Smooth muscle cell (in vitro differentiated cells): ENCODE data around the gene SNCAIP. TPM values are rescaled to one million over a fixed set of nuclear protein-coding genes. Genes with fewer than 3 reads are reported as not detected.
A peak's percentile ranks its signal among the peaks of the same experiment; 100 is the strongest.

Experiments
- DNase-seq: peaks from one replicate; lab custom pipeline; 2025; ENCODE audit not compliant: unreplicated experiment; lab: John Stamatoyannopoulos, UW
- H2AFZ ChIP-seq: fragments of 200-600 bp; sonication (generic); 2 replicates; pipeline ENCODE4 v1.6.0; 2016; ENCODE audit warnings: antibody characterized with exemption, low read depth, mild to moderate bottlenecking
- H3F3A ChIP-seq: fragments of 200-600 bp; sonication (generic); 2 replicates; pipeline ENCODE4 v1.6.0; 2017; ENCODE audit warnings: antibody characterized with exemption, low read depth
- H3K27ac ChIP-seq: fragments of 200-600 bp; sonication (generic); 2 replicates; pipeline ENCODE4 v1.5.1; 2016; ENCODE audit warnings: low read depth, mild to moderate bottlenecking
- H3K27me3 ChIP-seq: fragments of 200-600 bp; sonication (generic); 2 replicates; pipeline ENCODE4 v1.6.1; 2016; ENCODE audit warnings: low read depth, mild to moderate bottlenecking
- H3K36me3 ChIP-seq: fragments of 200-600 bp; sonication (generic); 2 replicates; pipeline ENCODE4 v1.5.1; 2016; ENCODE audit warnings: low read depth
- H3K4me1 ChIP-seq: fragments of 200-600 bp; sonication (generic); 2 replicates; pipeline ENCODE4 v1.5.1; 2016; ENCODE audit warnings: low read depth
- H3K4me2 ChIP-seq: fragments of 200-600 bp; sonication (generic); 2 replicates; pipeline ENCODE4 v1.6.0; 2016; ENCODE audit warnings: mild to moderate bottlenecking
- H3K4me3 ChIP-seq: fragments of 200-600 bp; sonication (generic); 2 replicates; pipeline ENCODE4 v1.5.1; 2016; ENCODE audit warnings: mild to moderate bottlenecking
- H3K79me2 ChIP-seq: fragments of 200-600 bp; sonication (generic); 2 replicates; pipeline ENCODE4 v1.6.0; 2016; ENCODE audit warnings: low read depth, mild to moderate bottlenecking
- H3K9ac ChIP-seq: fragments of 200-600 bp; sonication (generic); 2 replicates; pipeline ENCODE4 v1.6.0; 2016; ENCODE audit warnings: low read depth
- H3K9me3 ChIP-seq: fragments of 200-600 bp; sonication (generic); replicated peaks from 2 replicates; pipeline ENCODE4 v1.5.1; 2016; ENCODE audit warnings: low read depth
- H4K20me1 ChIP-seq: fragments of 200-600 bp; sonication (generic); 2 replicates; pipeline ENCODE4 v1.6.0; 2016; ENCODE audit warnings: low read depth
- CTCF ChIP-seq: fragments of 200-600 bp; sonication (generic); IDR thresholded peaks from 2 replicates; pipeline ENCODE4 v1.5.1; 2017; ENCODE audit warnings: borderline replicate concordance, mild to moderate bottlenecking, antibody characterized with exemption; ENCODE audit not compliant: insufficient read depth, poor library complexity, severe bottlenecking
- WGBS: methylation state at CpG from one replicate; pipeline ENCODE4 v1.1.7; 2016; ENCODE audit warnings: low lambda C conversion rate; 5-methylcytosine and 5-hydroxymethylcytosine counted together
- polyA plus RNA-seq: library from polyadenylated mRNA; unstranded; fragments of >200 nt; fragmentation: Nextera tagmentation; extraction: Ambion mirVana; gene quantifications from 2 replicates; pipeline ENCODE4 v1.2.1, GENCODE V29; 2016
- total RNA-seq: library from RNA; depleted of rRNA; stranded (reverse); fragments of >200 nt; gene quantifications from 2 replicates; pipeline ENCODE4 v1.2.3, GENCODE V29; 2014

SNCAIP gene
- total and polyA plus RNA-seq, 2 experiments from 2014 or later: 7.2 to 8.0 TPM

GRCh38 chr5:122494109-122494508, 182.1 kb downstream of the SNCAIP start:
- Histone ChIP-seq H3K4me1 (no peaks in the 10 kb centered on the region), H3K27ac (no peak overlapping the region), H4K20me1 (no peaks in the 10 kb centered on the region), H3K9ac (no peak overlapping the region), H3K4me2 (no peak overlapping the region), H2AFZ (no peak overlapping the region), H3K9me3 (no peaks in the 10 kb centered on the region), H3K36me3 (no peaks in the 10 kb centered on the region), H3F3A (no peaks in the 10 kb centered on the region), H3K27me3 (no peaks in the 10 kb centered on the region), H3K79me2 (no peaks in the 10 kb centered on the region), H3K4me3 (no peak overlapping the region)
- no peak for DNase-seq
- WGBS: 81% methylated on average over 4 of the region's 4 CpGs
- no peak for TF ChIP-seq CTCF

- Histone ChIP-seq H3K9me3 (no peaks in the 10 kb centered on the region), H3K27ac (no peak overlapping the region), H3K4me3 (no peak overlapping the region), H3K4me1 (peaks cover 5% of the 10 kb centered on the region), H3K9ac (no peak overlapping the region), H2AFZ (no peak overlapping the region), H3K27me3 (no peaks in the 10 kb centered on the region), H3K79me2 (no peaks in the 10 kb centered on the region), H3F3A (no peaks in the 10 kb centered on the region), H4K20me1 (no peaks in the 10 kb centered on the region), H3K36me3 (no peaks in the 10 kb centered on the region), H3K4me2 (no peak overlapping the region)
- TF ChIP-seq CTCF: peak; percentile 40
- DNase-seq: no peak
- 38% methylated on average over 2 of the region's 2 CpGs for WGBS
These were observed 186.1 kb downstream of the SNCAIP start for GRCh38 chr5:122498163-122498562.

GRCh38 chr5:122499585-122499984, 187.5 kb downstream of the SNCAIP start:
- Histone ChIP-seq H2AFZ (no peak overlapping the region), H3K9ac (no peak overlapping the region), H3K4me1 (peaks cover 5% of the 10 kb centered on the region), H3K79me2 (no peaks in the 10 kb centered on the region), H3K36me3 (no peaks in the 10 kb centered on the region), H3K4me3 (no peak overlapping the region), H3K4me2 (no peak overlapping the region), H3K9me3 (no peaks in the 10 kb centered on the region), H3F3A (no peaks in the 10 kb centered on the region), H3K27ac (no peak overlapping the region), H3K27me3 (no peaks in the 10 kb centered on the region), H4K20me1 (no peaks in the 10 kb centered on the region)
- TF ChIP-seq CTCF: no peak
- DNase-seq: no peak

GRCh38 chr5:122500245-122501088, 188.4 kb downstream of the SNCAIP start:
- Histone ChIP-seq H3K4me1 (peaks cover 5% of the 10 kb centered on the region), H3K27me3 (no peaks in the 10 kb centered on the region), H3K4me2 (peak overlapping the region; percentile 80), H3K27ac (no peak overlapping the region), H2AFZ (peak overlapping the region; percentile 93), H3K9me3 (no peaks in the 10 kb centered on the region), H3K4me3 (no peak overlapping the region), H3K79me2 (no peaks in the 10 kb centered on the region), H3F3A (no peaks in the 10 kb centered on the region), H4K20me1 (no peaks in the 10 kb centered on the region), H3K36me3 (no peaks in the 10 kb centered on the region), H3K9ac (no peak overlapping the region)
- WGBS: 50% methylated on average over 12 of the region's 12 CpGs
- peak; percentile 1 for DNase-seq
- peak; percentile 59 for TF ChIP-seq CTCF
